Sciatic nerve (tissue), 2 donors: Measurements from ENCODE around the gene RFTN2. TPM values are rescaled to one million over a fixed set of nuclear protein-coding genes. Genes with fewer than 3 reads are reported as not detected.
A peak's percentile ranks its signal among the peaks of the same experiment; 100 is the strongest.
"Not testable (repeated sequence)": the region's sequence is repeated elsewhere in the genome, so short reads cannot be mapped to it uniquely, and the experiment has no call there.

ENCODE experiments used
- ATAC-seq: fragments of 200-7000 bp; cut with Tn5 transposase; one replicate; pipeline ENCODE4 v1.9.1; 2020; ENCODE audit warnings: mild to moderate bottlenecking, moderate library complexity
- DNase-seq: peaks from one replicate; pipeline ENCODE4 v3.0.0-alpha.2; 2020; ENCODE audit warnings: low spot score
- intact Hi-C: fragments of 100-400 bp; cut with DNase I; formaldehyde crosslinking; loops from one replicate; pipeline ENCODE4 v1.14.2; 2022
- total RNA-seq: library from RNA; stranded (reverse); fragmentation: NEBNext Ultra II Directional; extraction: Animal tissue kit (Norgen Biotek cat#: 25700); gene quantifications from one replicate; pipeline ENCODE4 v1.2.1, GENCODE V29; 2021
- donor health status: DM: no; HTN: no; CAD: no.
- donor health status: DM: no; HTN: no; CAD: no.

RFTN2 gene
- total RNA-seq, 1 donor from 2014 or later = 47.7 TPM

DNA sequence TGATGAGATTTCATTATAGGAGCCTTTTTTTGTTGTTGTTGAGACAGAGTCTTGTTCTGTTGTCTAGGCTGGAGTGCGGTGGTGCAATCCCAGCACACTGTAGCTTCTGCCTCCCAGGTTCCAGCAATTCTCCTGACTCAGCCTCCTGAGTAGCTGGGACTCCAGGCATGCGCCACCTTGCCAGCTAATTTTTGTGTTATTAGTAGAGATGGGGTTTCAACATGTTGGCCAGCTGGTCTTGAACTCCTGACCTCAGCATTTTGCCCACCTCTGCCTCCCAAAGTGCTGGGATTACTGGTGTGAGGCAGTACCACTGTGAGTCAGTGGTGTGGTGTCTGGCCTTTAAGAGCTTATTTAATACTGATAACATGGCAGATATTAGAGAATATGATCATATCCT, 99.4 kb downstream of the RFTN2 start:
- DNase-seq = no peak
- peak; percentile 74 for ATAC-seq

DNA sequence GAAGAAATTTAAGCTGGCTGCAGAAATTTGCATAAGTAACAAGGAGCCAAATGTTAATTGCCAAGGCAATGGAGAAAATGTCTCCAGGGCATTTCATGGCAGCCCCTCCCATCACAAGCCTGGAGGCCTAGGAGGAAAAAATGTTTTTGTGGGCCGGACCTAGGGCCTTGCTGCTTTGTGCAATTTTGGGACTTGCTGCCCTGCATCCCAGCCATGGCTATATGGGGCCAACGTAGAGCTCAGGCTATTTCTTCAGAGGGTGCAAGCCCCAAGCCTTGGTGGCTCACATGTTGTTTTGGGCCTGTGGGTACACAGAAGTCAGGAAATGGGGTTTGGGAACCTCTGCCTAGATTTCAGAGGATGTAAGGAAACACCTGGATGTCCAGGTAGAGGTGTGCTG, 101.8 kb downstream of the RFTN2 start:
- no peak for ATAC-seq
- intact Hi-C loops = no loop called here
- no peak for DNase-seq

More for the DNA sequence above, 99.4 kb downstream of the RFTN2 start:
- intact Hi-C loops = no loop called here

DNA sequence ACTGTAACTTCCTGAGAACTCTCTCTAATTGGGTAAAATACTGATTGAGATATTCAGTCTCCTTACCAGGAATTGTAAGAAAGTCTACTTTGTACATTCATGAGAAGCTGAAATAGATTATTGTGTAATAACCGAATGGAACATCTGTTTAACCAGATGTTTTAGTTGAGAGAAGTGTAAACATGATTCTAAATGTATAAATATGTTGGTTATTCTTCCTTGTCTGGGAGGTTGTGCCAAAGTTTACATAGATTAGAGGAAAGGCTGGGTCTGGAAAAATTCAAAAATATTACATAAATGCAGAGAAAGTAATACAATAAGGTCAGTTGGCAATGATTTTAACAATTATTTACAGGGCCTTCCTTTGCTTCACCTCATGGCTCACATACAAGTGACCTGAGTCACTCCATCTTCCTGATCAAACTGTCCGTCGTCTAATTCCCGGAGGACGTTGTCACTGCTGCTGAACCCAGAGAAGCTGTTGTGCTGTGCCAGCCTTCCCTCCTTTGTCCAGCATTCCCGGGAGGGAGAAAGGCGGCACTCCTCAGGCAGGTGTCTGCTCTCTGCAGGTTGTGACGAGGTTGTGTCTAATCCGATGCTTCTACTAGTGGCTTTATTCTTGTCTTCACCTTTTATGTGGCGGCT, 103.6 kb downstream of the RFTN2 start:
- DNase-seq = no peak
- ATAC-seq = peak; percentile 61
- intact Hi-C loops = no loop called here

DNA sequence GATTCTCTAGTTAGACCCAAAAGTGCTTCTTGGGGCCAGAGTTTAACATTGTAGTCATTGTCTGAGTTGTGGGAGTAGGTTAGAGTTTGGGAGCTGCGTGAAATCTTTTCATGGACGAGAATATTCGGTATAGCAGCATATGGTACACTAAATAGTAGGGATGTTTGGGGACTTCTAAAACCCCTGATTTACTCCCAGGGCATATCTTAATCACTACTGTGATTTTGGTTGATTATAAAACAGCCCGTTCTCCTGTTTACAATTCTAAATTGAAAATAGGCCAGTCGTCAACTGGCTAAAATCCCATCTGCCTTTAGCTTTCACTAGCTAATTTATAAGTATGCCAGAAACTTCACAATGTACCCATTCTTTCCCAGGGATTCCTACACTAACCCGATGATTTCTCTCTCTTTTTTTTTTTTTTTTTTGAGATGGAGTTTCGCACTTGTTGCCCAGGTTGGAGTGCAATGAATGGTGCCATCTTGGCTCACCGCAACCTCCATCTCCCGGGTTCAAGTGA, 115.2 kb downstream of the RFTN2 start:
- ATAC-seq = peak; percentile 28
- no peak for DNase-seq
- intact Hi-C loops = no loop called here

DNA sequence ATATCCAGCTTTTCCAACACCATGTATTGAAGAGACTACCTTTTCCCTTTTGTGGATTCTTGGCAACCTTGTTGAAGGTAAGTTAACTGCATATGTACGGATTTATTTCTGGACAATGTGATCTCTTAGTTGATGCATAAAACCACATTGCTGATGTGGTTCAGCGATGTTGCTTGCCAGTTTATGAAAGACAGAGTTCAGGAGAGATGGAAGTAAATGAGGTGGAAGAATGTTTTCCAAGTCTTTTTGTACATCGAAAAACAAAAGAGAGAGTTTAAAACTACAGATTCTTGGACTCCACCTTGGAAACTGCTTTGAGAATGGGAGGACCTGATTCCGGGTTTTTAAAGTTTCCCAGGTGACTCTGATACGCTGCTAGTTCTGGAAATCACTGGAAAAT, 115.7 kb downstream of the RFTN2 start:
- intact Hi-C loops = no loop called here
- ATAC-seq (no peak), DNase-seq (no peak)

DNA sequence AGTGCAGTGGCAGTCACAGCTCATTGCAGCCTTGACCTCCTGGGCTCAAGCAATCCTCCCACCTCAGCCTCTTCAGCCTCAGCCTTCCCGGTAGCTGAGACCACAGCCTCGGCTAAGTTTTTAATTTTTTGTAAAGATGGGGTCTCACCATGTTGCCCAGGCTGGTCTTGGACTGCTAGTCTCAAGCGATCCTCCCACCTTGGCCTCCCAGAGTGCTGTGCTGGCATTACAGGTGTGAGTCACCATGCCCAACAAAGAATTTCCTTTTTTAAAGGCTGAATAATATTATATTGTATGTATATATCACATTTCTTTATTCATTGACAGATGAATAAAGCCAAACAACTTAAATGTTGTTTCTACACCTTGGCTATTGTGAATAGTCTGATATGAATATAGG, 117.0 kb downstream of the RFTN2 start:
- ATAC-seq (no peak), DNase-seq (no peak)
- intact Hi-C loops = no loop called here

DNA sequence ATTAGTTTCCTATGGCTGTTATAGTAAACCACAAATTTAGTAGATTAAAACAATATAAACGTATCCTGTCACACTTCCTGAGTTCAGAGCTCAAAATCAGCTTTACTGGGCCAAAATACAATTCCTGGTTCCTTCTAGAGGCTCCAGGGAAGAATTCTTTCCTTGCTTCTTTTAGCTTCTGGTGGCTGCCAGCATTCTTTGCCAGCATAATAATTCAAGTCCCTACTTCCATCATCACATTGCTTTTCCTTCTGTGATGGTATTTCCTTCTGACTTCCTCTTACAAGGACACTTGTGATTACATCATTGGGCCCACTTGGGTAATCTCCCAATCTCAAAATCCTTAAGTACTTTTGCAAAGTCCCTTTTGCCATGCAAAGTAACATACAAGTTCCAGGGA, 118.9 kb downstream of the RFTN2 start:
- DNase-seq (no peak), ATAC-seq (peak; percentile 71)
- intact Hi-C loops = no loop called here

DNA sequence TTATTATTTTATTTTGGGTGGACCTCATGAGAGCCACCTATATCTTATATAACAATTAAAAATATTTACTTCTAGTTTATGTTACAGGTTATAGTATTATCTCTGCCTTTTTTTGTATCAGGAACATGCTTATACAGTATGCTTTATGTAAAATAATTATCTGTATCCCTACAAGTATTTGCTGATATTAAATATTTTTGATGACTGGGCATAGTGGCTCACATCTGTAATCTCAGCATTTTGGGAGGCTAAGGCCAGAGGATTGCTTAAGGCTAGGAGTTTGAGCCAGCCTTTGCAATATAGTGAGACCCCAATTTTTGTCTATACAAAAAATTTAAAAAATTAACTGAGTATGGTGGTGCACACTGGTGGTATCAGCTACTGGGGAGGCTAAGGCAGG, 119.9 kb downstream of the RFTN2 start:
- ATAC-seq (no peak), DNase-seq (no peak)
- intact Hi-C loops = no loop called here

DNA sequence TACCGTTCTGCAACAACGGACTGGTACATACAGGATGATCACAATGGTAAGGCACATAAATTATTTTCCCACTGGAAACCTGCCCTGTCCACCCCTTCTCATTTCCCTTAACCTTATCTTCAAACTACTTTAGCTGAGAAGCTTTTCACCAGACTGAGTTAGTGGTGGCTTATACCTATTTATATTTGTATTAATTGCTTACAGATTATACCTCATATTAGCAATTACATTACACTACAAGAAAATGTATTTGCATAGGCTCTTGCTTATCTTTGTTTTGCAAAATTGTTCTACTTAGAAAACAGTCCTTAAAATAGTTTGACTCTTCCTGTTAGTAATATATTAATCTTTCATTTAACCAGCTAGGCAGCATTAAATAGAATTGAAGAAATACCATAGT, 124.1 kb downstream of the RFTN2 start:
- DNase-seq, intact Hi-C loops, ATAC-seq: not testable (repeated sequence)

DNA sequence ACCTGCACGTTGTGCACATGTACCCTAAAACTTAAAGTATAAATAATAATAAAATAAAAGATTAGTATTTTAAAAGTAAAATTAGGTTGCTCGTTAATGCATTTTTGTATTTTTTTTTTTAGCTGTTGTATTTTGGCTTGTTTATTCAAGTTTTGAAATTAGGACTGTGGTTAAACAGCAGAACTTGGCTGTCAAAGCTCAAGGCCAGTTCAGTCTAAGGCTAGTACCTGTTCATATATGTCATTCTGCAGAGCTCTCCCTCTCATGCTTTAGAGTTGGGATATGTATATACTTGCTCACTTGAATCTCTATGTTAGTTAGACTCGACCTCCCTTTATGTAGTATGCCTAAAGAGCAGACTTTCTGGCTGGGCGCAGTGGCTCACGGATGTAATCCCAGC, 126.8 kb downstream of the RFTN2 start:
- intact Hi-C loops = no loop called here
- no peak for ATAC-seq
- DNase-seq = no peak

DNA sequence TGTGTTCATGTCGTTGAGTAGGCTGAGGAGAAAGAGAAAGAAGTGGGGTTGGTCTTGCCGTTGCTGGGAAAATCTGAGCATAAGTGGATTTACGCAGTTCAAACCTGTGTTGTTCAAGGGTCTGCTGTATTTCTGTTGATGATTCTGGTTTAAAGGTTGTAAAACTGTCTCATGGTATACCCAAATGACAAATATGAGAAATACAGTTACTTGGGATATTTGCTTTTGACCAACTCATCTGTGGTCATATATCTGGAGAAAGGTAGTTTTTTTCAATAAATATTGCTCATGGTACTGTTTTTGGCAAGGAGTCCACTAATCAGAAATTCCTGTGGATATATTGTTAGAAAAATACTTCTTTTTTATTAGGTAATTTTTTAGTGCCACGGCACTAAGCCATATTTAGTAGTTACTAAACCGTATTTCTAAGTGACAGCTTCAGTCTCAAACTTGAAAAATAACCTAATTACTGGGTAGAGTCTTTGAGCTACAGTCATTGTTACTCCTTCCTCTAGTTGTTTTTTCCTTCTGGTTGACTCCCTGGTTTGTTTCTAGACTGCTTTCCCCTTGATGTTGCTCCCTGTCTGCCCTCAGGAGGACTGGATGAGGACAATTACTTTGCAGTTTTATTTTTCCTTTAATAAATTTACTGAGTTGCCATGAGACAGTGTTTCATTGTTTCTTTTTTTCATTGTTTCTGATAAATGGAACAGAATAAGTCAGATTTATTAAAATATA, 128.1 kb downstream of the RFTN2 start:
- DNase-seq = no peak
- no peak for ATAC-seq
- intact Hi-C loops = no loop called here

DNA sequence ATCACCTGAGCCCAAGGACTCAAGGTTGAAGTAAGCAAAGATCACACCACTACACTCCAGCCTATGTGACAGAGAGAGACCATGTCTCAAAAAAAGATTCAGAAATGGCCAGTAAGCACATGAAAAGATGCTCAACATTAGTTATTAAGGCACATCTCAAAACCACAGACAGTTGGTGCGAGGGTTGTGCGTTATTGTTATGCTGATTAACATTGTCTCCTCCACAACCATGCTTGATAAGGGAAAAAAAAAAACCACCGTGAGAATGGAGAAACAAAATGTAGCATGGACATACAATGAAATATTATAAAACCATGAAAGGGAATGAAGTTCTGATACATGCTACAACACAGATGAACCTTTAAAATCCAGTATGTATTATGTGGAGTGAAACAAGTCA, 132.2 kb downstream of the RFTN2 start:
- no peak for ATAC-seq
- intact Hi-C loops = no loop called here
- DNase-seq = no peak

DNA sequence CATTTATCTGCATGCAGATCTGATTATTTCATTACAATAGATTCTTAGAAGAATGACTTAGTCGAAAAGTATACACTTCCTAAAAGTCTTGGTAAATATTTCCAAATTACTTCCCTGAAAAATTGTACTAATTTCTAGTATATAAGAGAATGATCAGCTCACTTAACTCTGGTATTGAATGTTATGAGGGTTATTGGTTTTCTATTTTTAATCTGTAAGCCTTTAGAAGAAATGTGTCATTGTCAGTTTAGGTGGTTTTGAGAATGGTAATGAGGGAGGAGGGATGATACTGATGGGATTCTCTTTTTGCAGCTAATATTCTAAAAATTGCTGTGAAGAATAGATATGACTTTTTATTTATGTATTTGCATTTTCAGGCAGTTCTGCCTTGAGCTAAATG, 135.7 kb downstream of the RFTN2 start:
- intact Hi-C loops = no loop called here
- no peak for ATAC-seq
- DNase-seq = no peak

DNA sequence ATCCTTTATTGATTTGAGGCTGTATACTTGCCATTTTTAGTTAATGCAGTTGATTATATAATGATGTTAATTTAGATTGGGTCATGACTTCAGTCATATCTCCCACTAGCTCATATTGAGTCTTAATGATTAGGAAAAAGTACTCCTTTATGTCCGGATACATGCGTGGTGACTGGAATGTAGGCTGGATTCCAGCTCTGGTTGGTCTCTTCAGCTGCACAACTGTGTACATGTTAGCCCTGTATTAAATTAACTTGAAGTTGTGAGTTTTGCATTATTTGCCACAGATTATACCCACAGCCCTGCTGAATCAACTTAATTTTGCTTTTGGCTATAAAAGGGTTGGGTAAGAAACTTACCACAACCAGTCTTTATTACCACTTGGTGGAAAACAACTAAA, 137.0 kb downstream of the RFTN2 start:
- intact Hi-C loops = no loop called here
- no peak for DNase-seq
- no peak for ATAC-seq

Other genes with a start within 250 kb of the RFTN2 start
- gene SF3B1, start 240.6 kb downstream of the RFTN2 start, total RNA-seq = 330 TPM
- 19.1 TPM for gene COQ10B, start 222.0 kb downstream of the RFTN2 start, total RNA-seq
- gene HSPD1, start 175.7 kb downstream of the RFTN2 start, total RNA-seq = 136 TPM
- gene HSPE1, start 175.2 kb downstream of the RFTN2 start, total RNA-seq = 60.4 TPM
- gene MOB4, start 159.5 kb downstream of the RFTN2 start, total RNA-seq = 25.6 TPM
- 3.1 TPM for gene MARS2, start 29.8 kb upstream of the RFTN2 start, total RNA-seq
- not detected for gene BOLL, start 109.7 kb upstream of the RFTN2 start, total RNA-seq
- 6.7 TPM for gene PLCL1, start 129.0 kb upstream of the RFTN2 start, total RNA-seq